Neural cell (in vitro differentiated cells): Measurements from ENCODE around the gene PGC. TPM values are rescaled to one million over a fixed set of nuclear protein-coding genes. Genes with fewer than 3 reads are reported as not detected.

Experiments
- H2AFZ ChIP-seq: fragments of 200-600, 300-800 bp; sonication (generic), shearing (Covaris generic); 2 replicates; pipeline ENCODE4 v1.6.0; 2014; ENCODE audit warnings: low read depth, mild to moderate bottlenecking, antibody characterized with exemption, low read length, moderate library complexity
- H3F3A ChIP-seq: fragments of 200-600 bp; shearing (Covaris generic); 2 replicates; pipeline ENCODE4 v1.6.1; 2016; ENCODE audit warnings: mild to moderate bottlenecking, moderate library complexity, mixed read lengths, antibody characterized with exemption, low read length; ENCODE audit not compliant: insufficient read depth, poor library complexity, severe bottlenecking
- H3K27ac ChIP-seq: fragments of 200-600, 300-800 bp; sonication (generic), shearing (Covaris generic); 2 replicates; pipeline ENCODE4 v1.5.1; 2014; ENCODE audit warnings: mild to moderate bottlenecking, low read length, moderate library complexity
- H3K27me3 ChIP-seq: fragments of 300-800, 200-600 bp; sonication (generic), shearing (Covaris generic); 2 replicates; pipeline ENCODE4 v1.6.0; 2014; ENCODE audit warnings: mild to moderate bottlenecking, low read depth, low read length, moderate library complexity; ENCODE audit not compliant: insufficient read depth
- H3K36me3 ChIP-seq: fragments of 300-800, 200-600 bp; sonication (generic), shearing (Covaris generic); 2 replicates; pipeline ENCODE4 v1.5.1; 2014; ENCODE audit warnings: mild to moderate bottlenecking, antibody characterized with exemption, low read length, moderate library complexity; ENCODE audit not compliant: insufficient read depth
- H3K4me2 ChIP-seq: fragments of 300-800, 200-600 bp; sonication (generic), shearing (Covaris generic); 2 replicates; pipeline ENCODE4 v1.6.0; 2014; ENCODE audit warnings: mild to moderate bottlenecking, low read length
- H3K4me3 ChIP-seq: fragments of 300-800, 200-600 bp; sonication (generic), shearing (Covaris generic); 2 replicates; pipeline ENCODE4 v1.5.1; 2014; ENCODE audit warnings: mild to moderate bottlenecking, low read length, moderate library complexity
- H3K79me2 ChIP-seq: fragments of 200-600 bp; shearing (Covaris generic); replicated peaks from 2 replicates; pipeline ENCODE4 v1.6.0; 2014; ENCODE audit warnings: mild to moderate bottlenecking, low read length, moderate library complexity; ENCODE audit not compliant: insufficient read depth
- H3K9ac ChIP-seq: fragments of 300-800, 200-600 bp; sonication (generic), shearing (Covaris generic); 2 replicates; pipeline ENCODE4 v1.6.1; 2016; ENCODE audit warnings: mild to moderate bottlenecking, low read length, mixed read lengths
- H3K9me2 ChIP-seq: fragments of 200-600 bp; shearing (Covaris generic); 2 replicates; pipeline ENCODE4 v1.6.1; 2016; ENCODE audit warnings: mild to moderate bottlenecking, low read length, mixed read lengths; ENCODE audit not compliant: insufficient read depth
- H3K9me3 ChIP-seq: fragments of 200-600, 300-800 bp; sonication (generic), shearing (Covaris generic); 2 replicates; pipeline ENCODE4 v1.6.1; 2016; ENCODE audit warnings: mild to moderate bottlenecking, mixed run types, low read length, moderate library complexity, mixed read lengths
- H4K20me1 ChIP-seq: fragments of 200-600 bp; shearing (Covaris generic); 2 replicates; pipeline ENCODE4 v1.6.1; 2016; ENCODE audit warnings: mild to moderate bottlenecking, mixed run types; ENCODE audit not compliant: insufficient read depth
- EP300 ChIP-seq: fragments of 450-650 bp; conservative IDR thresholded peaks from 2 replicates; pipeline ENCODE4 v1.6.1; 2014; ENCODE audit warnings: antibody characterized with exemption, mild to moderate bottlenecking, moderate library complexity; ENCODE audit not compliant: poor library complexity, severe bottlenecking
- EZH2 ChIP-seq: fragments of 200-600, 300-800 bp; shearing (Covaris generic), sonication (generic); IDR thresholded peaks from 2 replicates; pipeline ENCODE4 v1.6.1; 2014; ENCODE audit warnings: antibody characterized with exemption, low read length, borderline replicate concordance, mild to moderate bottlenecking; ENCODE audit not compliant: insufficient read depth, poor library complexity, severe bottlenecking
- MXI1 ChIP-seq: fragments of 450-650 bp; conservative IDR thresholded peaks from 2 replicates; pipeline ENCODE4 v1.6.1; 2014; ENCODE audit warnings: antibody characterized with exemption, mild to moderate bottlenecking; ENCODE audit not compliant: poor library complexity, severe bottlenecking
- POLR2AphosphoS5 ChIP-seq: IDR thresholded peaks from 2 replicates; pipeline ENCODE4 v1.6.1; 2012
- RAD21 ChIP-seq: fragments of 450-650 bp; conservative IDR thresholded peaks from 2 replicates; pipeline ENCODE4 v1.6.1; 2014; ENCODE audit warnings: antibody characterized with exemption, mild to moderate bottlenecking, moderate library complexity
- SMC3 ChIP-seq: fragments of 450-650 bp; conservative IDR thresholded peaks from 2 replicates; pipeline ENCODE4 v1.6.1; 2014; ENCODE audit warnings: antibody characterized with exemption, mild to moderate bottlenecking, moderate library complexity; ENCODE audit not compliant: poor library complexity
- TAF1 ChIP-seq: IDR thresholded peaks from 2 replicates; pipeline ENCODE4 v1.6.1; 2012; ENCODE audit warnings: low read depth
- polyA plus RNA-seq: library from polyadenylated mRNA; depleted of rRNA; stranded (reverse); fragments of >200 nt; gene quantifications from 2 replicates; pipeline ENCODE4 v1.2.3, GENCODE V29; 2014
- TF ChIP-seq, protein P1 (sequence below): IDR thresholded peaks from 2 replicates; pipeline ENCODE4 v1.6.1; 2012; ENCODE audit warnings: borderline replicate concordance
- TF ChIP-seq, protein P2 (sequence below): fragments of 450-650 bp; IDR thresholded peaks from 2 replicates; pipeline ENCODE4 v1.5.1; 2014; ENCODE audit warnings: antibody characterized with exemption, mild to moderate bottlenecking, moderate library complexity; ENCODE audit not compliant: poor library complexity, severe bottlenecking

PGC gene
- polyA plus RNA-seq, 1 donor from 2014 or later, result not detected

- Histone ChIP-seq H3K4me2 (no peak overlapping the region), H3K27ac (no peak overlapping the region), H3K9me3 (no peaks in the 10 kb centered on the region), H3K9ac (no peak overlapping the region), H3K36me3 (no peaks in the 10 kb centered on the region), H2AFZ (no peak overlapping the region), H4K20me1 (no peaks in the 10 kb centered on the region), H3K4me3 (no peak overlapping the region), H3K27me3 (no peaks in the 10 kb centered on the region), H3F3A (no peaks in the 10 kb centered on the region), H3K79me2 (no peaks in the 10 kb centered on the region), H3K9me2 (no peaks in the 10 kb centered on the region)
- TF ChIP-seq MXI1 (no peak), SMC3 (no peak), EP300 (no peak), EZH2 (no peak), RAD21 (no peak), TAF1 (no peak), POLR2AphosphoS5 (no peak)
- TF ChIP-seq, protein P1, sequence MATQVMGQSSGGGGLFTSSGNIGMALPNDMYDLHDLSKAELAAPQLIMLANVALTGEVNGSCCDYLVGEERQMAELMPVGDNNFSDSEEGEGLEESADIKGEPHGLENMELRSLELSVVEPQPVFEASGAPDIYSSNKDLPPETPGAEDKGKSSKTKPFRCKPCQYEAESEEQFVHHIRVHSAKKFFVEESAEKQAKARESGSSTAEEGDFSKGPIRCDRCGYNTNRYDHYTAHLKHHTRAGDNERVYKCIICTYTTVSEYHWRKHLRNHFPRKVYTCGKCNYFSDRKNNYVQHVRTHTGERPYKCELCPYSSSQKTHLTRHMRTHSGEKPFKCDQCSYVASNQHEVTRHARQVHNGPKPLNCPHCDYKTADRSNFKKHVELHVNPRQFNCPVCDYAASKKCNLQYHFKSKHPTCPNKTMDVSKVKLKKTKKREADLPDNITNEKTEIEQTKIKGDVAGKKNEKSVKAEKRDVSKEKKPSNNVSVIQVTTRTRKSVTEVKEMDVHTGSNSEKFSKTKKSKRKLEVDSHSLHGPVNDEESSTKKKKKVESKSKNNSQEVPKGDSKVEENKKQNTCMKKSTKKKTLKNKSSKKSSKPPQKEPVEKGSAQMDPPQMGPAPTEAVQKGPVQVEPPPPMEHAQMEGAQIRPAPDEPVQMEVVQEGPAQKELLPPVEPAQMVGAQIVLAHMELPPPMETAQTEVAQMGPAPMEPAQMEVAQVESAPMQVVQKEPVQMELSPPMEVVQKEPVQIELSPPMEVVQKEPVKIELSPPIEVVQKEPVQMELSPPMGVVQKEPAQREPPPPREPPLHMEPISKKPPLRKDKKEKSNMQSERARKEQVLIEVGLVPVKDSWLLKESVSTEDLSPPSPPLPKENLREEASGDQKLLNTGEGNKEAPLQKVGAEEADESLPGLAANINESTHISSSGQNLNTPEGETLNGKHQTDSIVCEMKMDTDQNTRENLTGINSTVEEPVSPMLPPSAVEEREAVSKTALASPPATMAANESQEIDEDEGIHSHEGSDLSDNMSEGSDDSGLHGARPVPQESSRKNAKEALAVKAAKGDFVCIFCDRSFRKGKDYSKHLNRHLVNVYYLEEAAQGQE, result no peak
- TF ChIP-seq, protein P2, sequence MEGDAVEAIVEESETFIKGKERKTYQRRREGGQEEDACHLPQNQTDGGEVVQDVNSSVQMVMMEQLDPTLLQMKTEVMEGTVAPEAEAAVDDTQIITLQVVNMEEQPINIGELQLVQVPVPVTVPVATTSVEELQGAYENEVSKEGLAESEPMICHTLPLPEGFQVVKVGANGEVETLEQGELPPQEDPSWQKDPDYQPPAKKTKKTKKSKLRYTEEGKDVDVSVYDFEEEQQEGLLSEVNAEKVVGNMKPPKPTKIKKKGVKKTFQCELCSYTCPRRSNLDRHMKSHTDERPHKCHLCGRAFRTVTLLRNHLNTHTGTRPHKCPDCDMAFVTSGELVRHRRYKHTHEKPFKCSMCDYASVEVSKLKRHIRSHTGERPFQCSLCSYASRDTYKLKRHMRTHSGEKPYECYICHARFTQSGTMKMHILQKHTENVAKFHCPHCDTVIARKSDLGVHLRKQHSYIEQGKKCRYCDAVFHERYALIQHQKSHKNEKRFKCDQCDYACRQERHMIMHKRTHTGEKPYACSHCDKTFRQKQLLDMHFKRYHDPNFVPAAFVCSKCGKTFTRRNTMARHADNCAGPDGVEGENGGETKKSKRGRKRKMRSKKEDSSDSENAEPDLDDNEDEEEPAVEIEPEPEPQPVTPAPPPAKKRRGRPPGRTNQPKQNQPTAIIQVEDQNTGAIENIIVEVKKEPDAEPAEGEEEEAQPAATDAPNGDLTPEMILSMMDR, result no peak
Measured at GRCh38 chr6:41704656-41705310, 42.4 kb downstream of the PGC start.

- Histone ChIP-seq H3K36me3 (no peaks in the 10 kb centered on the region), H3K9me3 (no peaks in the 10 kb centered on the region), H4K20me1 (no peaks in the 10 kb centered on the region), H2AFZ (no peak overlapping the region), H3K4me2 (no peak overlapping the region), H3K27me3 (no peaks in the 10 kb centered on the region), H3K79me2 (no peaks in the 10 kb centered on the region), H3K9me2 (no peaks in the 10 kb centered on the region), H3K27ac (no peak overlapping the region), H3F3A (no peaks in the 10 kb centered on the region), H3K4me3 (no peak overlapping the region), H3K9ac (no peak overlapping the region)
- TF ChIP-seq, protein P2, result no peak
- TF ChIP-seq MXI1, result no peak
- no peak for TF ChIP-seq TAF1
- no peak for TF ChIP-seq SMC3
- TF ChIP-seq EZH2, result no peak
- TF ChIP-seq, protein P1, result no peak
- TF ChIP-seq POLR2AphosphoS5, result no peak
- no peak for TF ChIP-seq RAD21
- TF ChIP-seq EP300, result no peak
Measured at GRCh38 chr6:41704028-41704427, 43.2 kb downstream of the PGC start.
